Mesenteric fat pad (tissue), 1 donor: ENCODE measurements around the gene COIL. TPM values are rescaled to one million over a fixed set of nuclear protein-coding genes. Genes with fewer than 3 reads are reported as not detected.

Source experiments
- DNase-seq: peaks from one replicate; pipeline ENCODE4 v3.0.0-alpha.2; 2020; ENCODE audit warnings: low spot score
- total RNA-seq: library from RNA; stranded (reverse); fragmentation: NEBNext Ultra II Directional; extraction: Animal tissue kit (Norgen Biotek cat#: 25700); gene quantifications from one replicate; pipeline ENCODE4 v1.2.1, GENCODE V29; 2021
- donor health status: DM: yes; HTN: yes; CAD: no.

The COIL gene
- total RNA-seq, 1 donor from 2014 or later, result 9.9 TPM

DNA sequence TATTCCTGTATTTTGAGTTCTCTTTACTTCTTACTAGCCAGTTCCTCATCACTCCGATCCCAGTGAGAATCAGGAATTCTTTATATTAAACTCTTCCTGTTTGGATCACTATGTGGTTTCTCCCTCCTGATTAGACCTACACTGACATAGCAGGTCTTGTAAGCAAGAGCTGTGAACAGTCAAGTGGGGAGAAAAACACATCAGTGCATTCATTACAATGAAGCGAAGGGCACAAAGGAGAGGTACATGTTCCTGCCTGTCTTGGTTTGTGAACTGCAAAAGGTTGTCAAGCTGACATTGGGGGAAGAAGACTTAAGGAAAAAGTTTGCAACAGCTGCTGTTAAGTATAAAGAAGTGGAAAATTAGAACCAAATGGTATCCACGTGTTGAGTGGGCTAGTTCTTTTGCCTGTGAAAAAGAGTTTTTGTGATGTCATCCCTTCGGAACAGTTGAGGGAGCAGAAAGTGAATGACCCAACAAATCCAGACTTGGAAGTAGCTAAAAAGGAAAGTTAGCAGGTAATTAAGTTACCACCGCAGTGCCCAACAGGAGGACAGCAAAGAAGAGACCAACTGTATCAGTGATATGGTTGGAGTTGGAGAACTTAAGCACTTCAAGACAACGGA lies 24.0 kb downstream of the COIL start:
- no peak for DNase-seq

DNA sequence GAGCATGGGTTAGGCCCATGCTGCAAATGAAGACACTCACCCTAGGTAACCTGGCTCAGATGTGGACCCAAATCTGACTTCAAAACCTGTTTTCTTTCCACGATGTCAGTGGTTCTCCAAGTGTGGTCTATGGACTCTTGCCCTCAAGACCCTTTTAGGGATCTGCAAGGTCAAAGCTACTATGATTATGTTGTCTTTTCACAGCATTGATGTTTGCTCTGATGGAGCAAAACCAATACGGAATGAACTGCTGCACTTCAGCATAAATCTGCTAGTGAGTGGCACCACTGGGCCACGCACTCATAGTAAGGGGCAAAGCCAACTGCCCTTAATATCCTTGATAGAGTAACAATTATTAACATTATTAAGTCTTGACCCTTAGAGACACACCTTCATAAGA lies 25.4 kb downstream of the COIL start:
- DNase-seq, result no peak

DNA sequence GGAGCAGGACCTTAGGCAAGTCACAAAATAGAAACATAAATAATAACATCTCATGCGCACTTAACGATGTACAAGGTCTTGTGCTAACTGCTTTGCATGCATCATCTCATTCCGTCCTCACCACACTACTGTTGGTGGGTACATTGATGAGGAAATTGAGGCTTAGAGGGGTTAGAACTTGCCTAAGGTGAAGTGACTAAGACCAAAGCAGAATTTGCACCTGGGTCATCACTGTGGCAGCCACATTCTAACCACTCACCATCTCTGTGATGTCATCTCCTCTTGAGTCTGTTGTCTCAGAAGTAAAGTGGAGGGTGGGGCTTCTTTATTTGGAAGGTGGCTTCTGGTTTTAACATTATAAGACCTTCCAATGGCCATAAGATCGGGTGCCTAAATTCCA lies 26.6 kb downstream of the COIL start:
- DNase-seq, result no peak

DNA sequence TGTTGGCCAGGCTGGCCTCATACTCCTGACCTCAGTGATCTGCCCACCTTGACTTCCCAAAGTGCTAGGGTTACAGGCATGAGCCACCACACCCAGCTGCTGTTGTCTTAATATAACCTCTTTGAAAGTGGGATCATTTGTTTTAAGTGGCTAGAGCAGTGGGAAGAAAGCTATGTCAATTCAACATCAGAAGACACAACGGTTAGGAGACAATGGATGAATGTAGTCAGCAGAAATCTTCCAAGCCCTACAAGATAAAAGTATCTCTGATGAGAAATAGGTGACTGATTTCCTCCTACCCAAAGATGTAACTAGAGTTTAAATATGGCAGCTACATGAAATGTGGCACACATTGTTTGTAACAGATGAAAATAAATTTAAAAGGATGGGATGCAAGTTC lies 27.0 kb downstream of the COIL start:
- DNase-seq, result no peak

DNA sequence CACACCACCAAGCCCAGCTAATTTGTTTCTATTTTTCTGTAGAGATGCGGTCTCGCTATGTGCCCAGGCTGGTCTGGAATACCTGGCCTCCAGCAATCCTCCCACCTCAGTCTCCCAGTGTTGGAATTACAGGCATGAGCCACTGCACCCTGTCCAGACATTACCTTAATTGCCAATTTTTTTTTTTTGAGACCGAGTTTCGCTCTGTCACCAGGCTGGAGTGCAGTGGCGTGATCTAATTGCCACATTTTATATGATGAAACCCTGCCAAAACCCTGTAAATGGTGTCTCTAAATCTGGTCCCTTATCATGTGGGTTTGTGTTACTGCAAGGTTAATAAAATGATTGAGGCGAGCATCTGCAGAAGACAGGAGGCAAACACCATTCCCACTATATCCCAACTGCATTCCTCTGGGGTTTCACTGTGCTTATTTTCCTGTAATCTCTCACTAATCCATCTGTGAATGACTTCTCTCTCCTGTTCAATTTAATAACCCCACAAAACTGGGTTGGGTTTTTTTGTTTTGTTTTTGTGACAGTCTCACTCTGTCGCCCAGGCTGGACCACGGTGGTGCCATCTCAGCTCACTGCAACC lies 27.6 kb downstream of the COIL start:
- DNase-seq, result no peak

DNA sequence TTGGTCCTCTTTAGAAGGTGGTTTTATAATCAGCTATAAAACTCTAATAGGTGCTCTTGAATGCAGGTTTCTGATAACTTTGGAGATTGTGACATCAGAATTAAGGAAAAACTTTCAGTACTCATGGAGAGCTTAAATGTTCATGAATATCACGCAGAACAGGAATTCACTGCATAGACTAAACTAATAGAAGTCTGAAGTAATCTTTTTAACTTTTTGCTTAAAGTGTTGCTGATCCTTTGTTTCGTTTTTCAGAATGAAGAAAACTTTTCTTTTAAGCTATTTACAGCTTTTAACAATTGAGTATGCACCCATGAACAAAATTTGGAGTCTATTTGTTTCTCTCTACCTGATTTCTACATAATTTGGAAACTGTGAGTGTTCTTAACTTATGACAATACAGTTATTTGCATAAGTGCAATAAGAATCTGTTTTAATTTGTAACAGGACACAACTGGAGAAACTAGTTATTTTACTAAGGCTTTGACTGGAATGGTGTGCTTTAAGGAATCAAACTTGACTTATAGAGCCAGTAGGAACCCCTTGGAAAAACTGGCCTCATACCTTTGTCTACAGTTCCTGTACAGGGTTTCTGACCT lies 30.0 kb downstream of the COIL start:
- no peak for DNase-seq

DNA sequence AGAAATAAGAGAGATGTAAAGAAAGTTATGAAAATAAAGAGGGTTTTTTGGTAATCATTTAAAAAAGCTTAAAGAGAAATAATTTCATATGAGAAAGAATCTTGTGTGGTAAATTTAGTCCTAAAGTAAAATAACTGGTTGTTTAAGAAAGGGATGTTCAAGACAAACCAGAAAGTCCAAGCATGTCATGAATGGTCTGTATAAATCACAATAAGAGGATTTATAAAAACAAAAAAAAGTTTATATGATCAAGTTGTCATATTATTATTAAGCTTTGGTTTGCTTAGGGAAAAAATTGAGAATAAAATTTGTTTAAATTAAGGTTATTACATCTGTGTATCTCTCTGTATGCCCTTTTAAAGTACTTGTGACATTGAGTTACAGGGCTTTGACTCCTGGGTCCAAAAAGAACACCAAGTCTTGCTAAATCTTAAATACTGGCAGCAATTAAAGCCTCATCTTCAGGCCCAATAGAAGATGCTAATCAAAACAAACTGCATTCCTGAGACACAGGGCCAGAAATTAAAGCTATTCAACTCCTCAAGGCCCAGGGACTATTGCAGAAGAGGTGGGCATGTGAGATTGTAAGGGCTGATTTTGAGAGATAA lies 31.4 kb downstream of the COIL start:
- no peak for DNase-seq

DNA sequence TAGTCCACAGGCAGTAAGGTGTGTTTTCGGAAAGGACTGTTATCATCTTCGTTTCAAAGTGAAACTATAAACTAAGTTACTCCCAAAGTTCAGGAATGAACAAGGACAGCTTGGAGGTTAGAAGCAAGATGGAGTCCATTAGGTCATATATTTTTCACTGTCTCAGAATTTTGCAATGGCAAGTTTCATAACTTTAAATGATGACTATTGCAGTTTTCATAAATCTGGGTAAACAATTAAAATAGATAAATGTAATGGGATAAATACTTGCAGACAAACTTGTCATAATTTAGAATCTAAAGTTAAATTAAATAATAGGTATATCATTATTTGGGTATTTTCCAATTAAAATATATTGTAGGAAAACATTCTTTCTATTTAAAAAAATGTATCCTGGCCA lies 32.3 kb downstream of the COIL start:
- no peak for DNase-seq

DNA sequence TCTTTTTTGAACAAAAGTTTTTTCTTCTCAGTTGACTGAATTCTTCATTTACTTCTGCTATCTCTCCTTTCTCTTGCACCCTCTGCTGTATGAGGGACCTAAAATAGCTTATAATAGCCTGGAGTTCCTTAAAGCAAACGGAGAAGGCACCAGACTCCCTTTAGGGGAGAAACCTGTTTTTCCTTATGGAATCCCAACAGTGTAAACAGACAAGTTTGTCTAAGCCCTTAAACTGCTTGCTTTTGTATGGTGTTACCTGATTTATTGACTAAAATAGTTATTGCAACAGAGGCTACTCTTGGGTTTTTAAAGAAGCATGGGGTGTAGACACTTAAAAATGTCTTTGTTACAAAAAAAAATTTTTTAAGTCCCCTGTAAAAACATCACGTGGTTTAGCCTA lies 34.1 kb downstream of the COIL start:
- no peak for DNase-seq

DNA sequence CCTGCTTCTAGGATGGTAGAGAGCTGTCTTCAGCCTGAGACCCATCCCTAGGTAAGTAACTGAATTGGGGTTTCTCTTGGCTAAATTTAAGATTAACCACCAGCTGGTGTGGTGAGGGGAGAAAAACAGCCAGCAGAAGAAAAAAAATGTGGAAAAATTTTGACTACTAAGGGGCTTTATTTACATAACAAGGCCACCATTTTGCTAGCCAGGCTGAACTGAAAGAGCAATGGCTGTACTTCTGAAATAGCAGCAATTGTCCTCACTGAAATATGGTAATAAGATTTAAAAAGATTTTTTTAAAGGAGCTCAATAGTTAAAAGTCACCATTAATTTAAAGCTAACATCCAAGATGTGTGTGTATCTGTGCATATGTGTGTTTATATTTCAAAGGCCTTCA lies 34.6 kb downstream of the COIL start:
- DNase-seq, result no peak

DNA sequence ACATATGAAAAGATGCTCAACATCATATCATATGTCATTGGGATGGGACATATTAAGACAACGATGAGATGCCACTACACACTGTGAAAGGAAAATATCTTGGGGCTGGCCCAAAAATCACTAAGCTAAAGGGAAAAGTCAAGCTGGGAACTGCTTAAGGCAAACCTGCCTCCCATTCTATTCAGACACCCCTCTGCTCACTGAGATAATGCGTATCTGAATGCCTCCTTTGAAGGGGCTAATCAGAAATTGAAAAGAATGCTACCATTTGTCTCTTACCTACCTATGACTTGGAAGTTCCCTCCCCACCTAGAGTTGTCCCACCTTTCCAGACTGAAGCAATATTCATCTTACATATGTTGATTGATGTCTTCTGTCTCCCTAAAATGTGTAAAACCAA lies 35.8 kb downstream of the COIL start:
- DNase-seq, result no peak

DNA sequence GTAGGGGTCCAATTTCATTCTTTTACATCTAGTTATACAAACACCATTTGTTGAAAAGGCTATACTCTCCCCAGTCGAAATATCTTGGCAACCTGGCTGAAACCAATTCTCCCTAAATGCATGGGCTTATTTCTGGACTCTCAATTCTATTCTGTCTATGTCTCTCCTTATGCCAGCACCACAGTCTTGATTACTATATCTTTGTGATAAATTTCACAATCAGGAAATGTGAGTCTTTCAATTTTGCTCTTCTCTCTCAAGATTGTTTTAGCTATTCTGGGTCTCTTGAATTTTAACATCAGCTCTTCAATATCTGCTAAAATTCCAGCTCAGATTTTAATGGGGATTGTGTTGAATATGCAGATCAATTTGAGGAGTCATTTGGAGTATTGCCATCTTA lies 41.1 kb downstream of the COIL start:
- DNase-seq, result no peak

DNA sequence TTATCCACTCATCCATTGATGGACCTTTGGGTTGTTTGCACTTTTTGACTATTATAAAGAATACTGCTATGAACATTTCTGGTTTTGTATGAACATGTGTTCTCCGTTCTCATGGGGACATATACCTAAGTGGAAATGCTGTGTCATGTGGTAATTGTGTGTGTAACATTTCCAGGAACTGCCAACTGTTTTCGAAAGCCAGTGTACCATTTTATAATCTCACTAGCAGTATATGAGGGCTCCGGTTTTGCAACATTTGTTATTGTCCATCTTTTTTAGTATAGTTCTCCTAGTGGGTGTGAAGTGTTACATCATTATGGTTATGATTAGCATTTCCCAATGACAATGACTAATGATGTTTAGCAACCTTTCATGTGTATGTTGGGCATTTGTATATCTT lies 41.9 kb downstream of the COIL start:
- DNase-seq, result no peak

DNA sequence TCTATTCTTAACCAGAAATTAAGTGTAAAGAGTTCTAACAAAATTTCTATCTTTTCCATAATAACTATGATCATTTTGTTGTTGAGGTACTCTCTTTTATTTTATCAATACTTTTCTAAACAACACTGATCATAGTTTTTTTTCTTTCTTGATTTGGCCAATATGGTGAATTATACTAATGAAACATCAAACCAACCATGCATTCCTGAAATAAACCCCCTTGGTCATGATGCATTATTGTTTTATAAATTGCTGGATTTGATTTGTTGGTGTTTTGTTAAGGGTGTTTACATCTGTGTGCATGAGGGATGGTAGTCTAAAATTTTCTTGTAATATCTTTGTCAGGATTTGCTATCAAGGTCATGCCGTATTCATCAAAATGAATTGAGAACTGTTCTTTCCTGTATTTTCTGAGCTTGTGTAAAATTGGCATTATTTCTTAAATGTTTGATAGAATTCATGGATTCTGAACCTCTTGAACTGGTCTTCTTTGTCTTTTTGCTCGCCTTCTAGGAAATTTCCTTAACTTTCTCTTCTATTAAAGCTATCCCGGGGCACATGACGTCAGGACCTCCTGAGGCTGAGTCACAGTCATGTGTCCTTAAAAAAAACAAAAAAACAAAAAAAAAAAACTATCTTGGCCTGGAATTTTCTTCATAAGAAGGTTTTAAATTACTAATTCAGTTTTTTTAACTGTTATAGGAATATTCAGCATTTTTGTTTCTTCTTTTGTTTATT lies 43.1 kb downstream of the COIL start:
- no peak for DNase-seq

DNA sequence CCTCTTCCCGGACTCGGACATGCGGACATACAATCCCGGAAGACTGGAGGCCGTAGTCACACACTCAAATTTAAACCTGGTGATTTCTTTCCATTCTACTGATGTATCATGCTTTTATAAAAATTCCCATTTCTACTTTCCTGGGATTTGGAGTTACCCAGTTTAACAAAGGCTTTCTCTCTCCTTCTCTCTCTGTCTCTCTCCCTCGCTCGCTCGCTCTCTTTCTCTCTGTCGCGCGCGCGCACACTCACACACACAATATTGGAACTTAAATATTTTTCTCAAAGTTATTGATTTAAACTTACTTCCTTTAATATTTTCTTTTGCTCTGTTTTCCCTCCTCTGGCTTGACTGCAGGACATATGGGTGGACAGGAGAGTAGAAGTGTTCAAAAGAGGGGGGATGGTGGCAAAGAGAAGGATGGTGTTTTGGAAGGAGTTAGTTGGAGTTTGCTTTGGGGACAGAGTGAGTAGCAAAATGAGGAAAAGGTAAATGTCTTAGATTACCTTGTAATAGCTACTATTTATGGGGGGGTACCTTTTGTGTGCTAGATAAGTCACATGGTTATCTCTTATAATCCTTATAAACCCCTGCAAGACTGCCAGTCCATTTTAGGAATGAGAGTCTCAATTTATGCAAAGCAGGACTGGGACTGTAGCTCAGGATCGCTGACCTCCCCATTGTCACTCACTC lies 46.1 kb downstream of the COIL start:
- DNase-seq, result no peak

DNA sequence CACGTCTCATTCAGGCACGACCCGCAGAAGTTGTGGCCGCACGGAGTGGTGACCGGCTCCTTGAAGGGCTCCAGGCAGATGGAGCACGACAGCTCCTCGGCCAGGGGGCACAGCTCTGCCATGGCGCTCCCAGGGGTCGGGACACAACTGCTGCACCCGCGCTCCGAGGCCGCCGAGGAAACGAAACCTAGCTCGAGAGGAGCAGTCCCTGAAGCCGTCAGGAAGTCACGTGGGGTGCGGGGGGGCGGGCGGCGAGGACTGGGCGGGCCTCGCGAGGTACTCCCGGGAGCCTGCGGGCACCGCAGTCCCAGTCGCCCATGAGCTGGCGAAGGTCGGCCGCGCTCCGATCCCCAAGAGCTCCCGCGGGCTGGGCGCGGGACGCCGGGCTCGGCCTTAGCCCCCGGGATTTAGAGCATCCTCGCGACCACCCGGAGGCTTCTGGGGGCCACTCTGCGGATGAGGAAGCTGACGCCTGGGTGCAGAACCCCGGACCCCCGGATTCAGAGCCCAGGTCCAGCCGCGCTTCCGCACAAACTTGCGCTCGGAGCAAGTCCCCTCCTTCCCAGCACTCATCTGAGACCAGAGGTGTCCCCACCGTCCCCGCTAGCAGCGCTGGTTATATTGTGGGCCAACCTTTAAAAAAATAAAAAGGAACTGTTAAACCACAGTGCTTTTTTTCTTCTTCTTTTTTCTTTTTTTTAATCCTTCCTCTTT lies 46.8 kb downstream of the COIL start, which contains the start of gene TRIM25:
TSS of gene TRIM25 (minus strand) at position 183 of the 714 bp plus-strand sequence. CDS start at position 122, 61 bp downstream.
- peak; percentile 96 for DNase-seq

DNA sequence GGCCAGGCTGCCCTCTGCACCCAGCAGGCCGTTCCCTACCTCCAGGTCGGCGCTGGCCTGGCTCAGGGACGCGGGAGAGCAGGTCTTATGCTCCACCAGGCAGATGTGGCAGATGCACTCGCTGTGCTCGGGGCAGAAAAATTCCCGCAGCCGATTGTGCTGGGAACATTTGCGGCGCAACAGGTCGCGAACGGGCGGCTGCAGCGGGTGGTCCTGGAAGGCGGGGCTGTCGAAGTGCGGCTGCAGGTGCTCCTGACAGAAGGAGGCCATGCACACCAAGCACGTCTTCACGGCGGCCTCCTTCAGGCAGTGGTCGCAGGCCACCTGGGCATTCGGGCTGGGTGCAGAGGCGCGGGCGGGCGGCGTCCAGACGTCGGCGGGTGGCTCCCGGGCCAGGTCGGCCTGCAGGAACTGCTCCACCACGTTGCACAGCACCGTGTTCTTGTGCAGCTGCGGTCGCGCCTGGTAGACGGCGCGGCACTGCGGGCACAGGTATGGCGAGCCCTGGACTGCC lies 47.4 kb downstream of the COIL start:
- DNase-seq, result peak; percentile 89

DNA sequence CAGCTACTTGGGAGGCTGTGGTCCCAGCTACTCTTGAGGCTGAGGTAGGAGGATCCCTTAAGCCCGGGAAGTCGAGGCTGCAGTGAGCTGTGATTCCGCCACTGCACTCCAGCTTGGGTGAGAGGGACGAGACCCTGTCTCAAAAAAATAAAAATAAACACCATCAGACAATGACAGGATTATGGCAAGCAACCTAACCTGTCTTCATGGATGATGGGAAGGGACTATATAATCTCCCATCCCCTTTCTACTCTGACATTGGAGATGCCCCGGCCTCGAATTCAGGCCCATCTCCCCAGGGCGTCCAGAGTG lies 47.9 kb downstream of the COIL start:
- no peak for DNase-seq

DNA sequence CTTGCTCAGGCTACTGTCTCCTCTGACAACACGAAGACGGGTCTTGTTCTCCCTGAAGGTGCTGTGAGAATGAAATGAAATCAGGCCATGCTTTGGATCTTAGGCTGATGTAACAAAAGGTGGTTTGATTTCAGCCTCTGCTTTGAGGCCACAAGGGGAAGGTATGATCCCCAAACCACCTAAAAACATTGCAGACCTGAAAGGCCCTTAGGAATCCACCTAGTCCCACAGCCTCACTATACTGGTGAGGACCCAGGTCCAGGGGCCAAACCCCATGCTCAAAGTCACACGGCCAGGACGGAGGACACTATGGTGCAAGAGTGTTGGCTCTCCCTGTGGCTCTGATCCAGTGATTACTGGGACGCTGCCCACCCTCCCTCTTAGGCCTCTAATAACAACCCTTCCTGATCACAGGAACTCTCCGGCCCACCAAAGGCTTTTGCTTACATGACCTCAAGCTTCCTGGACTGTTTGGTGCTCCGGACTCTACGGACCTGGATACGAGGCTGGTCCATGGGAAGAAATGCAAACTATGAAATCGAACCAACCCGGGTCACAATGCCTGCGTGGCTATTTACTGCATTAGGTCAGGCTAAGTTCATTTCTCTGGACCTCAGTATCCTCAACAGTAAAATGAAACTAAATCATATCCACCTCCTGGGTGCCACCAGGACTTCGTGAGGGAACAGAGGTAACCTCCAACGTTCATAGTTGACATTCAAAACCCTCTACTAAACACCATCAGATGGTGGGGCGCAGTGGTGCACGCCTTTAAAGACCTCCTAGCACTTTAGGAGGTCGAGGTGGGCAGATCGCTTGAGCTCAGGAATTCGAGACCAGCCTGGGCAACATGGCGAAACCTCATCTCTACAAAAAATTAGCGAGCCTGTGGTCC lies 48.5 kb downstream of the COIL start:
- DNase-seq, result peak; percentile 89
